ENCODE data around the gene HEATR5A. TPM values are rescaled to one million over a fixed set of nuclear protein-coding genes. Genes with fewer than 3 reads are reported as not detected.

The HEATR5A gene
- total and polyA plus RNA-seq, 2 experiments from 2014 or later: 25.8 to 32.5 TPM

DNA sequence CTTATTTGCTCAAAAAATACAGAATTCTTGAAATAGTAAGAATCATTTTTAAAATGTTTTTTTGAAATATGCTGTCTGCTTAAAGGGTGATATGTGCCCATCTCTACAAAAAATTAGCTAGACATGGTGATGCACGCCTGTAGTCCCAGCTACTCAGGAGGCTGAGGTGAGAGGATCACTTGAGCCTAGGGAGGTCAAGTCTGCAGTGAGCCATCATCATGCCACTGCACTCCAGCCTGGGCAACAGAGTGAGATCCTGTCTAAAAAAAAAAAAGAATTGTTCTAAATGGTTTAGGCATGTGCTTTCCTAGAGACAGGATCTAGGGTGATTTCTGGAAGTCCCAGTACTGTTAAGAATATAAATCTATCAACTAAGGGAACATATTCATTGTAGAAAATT, 137.2 kb downstream of the HEATR5A start:
- no peak overlapping the region for H2AFZ ChIP-seq
- H3K4me1 ChIP-seq (ENCODE audit: insufficient read depth): no peaks in the 10 kb centered on the region
- H3K9me3 Mint-ChIP-seq: peaks cover 57% of the 10 kb centered on the region
- no peaks in the 10 kb centered on the region for H3F3A ChIP-seq (replicated peaks; ENCODE audit: low read depth)
- peaks cover 4% of the 10 kb centered on the region for H3K27me3 Mint-ChIP-seq (ENCODE audit: insufficient read depth, low read depth, poor library complexity)
- DNase-seq (ENCODE audit: low spot score) (no peak), ATAC-seq (no peak)
- no peaks in the 10 kb centered on the region for H3K9me2 ChIP-seq (ENCODE audit: insufficient read depth)
- no peaks in the 10 kb centered on the region for H4K20me1 ChIP-seq (replicated peaks; ENCODE audit: insufficient read depth)
- H3K4me3 ChIP-seq: no peak overlapping the region
- no peaks in the 10 kb centered on the region for H3K79me2 ChIP-seq (replicated peaks; ENCODE audit: insufficient read depth)
- TF ChIP-seq, protein P1, sequence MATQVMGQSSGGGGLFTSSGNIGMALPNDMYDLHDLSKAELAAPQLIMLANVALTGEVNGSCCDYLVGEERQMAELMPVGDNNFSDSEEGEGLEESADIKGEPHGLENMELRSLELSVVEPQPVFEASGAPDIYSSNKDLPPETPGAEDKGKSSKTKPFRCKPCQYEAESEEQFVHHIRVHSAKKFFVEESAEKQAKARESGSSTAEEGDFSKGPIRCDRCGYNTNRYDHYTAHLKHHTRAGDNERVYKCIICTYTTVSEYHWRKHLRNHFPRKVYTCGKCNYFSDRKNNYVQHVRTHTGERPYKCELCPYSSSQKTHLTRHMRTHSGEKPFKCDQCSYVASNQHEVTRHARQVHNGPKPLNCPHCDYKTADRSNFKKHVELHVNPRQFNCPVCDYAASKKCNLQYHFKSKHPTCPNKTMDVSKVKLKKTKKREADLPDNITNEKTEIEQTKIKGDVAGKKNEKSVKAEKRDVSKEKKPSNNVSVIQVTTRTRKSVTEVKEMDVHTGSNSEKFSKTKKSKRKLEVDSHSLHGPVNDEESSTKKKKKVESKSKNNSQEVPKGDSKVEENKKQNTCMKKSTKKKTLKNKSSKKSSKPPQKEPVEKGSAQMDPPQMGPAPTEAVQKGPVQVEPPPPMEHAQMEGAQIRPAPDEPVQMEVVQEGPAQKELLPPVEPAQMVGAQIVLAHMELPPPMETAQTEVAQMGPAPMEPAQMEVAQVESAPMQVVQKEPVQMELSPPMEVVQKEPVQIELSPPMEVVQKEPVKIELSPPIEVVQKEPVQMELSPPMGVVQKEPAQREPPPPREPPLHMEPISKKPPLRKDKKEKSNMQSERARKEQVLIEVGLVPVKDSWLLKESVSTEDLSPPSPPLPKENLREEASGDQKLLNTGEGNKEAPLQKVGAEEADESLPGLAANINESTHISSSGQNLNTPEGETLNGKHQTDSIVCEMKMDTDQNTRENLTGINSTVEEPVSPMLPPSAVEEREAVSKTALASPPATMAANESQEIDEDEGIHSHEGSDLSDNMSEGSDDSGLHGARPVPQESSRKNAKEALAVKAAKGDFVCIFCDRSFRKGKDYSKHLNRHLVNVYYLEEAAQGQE (IDR thresholded peaks at IDR 0.05; ENCODE audit: unreplicated experiment): no peak
- TF ChIP-seq EZH2 (IDR thresholded peaks at IDR 0.05; ENCODE audit: low read depth, unreplicated experiment): no peak
- no peak for TF ChIP-seq CREB1 (CRISPR knock-in tag; IDR thresholded peaks at IDR 0.05; ENCODE audit: low read depth)
- TF ChIP-seq POLR2AphosphoS5 (IDR thresholded peaks at IDR 0.05; ENCODE audit: low read depth): no peak
- TF ChIP-seq, protein P2, sequence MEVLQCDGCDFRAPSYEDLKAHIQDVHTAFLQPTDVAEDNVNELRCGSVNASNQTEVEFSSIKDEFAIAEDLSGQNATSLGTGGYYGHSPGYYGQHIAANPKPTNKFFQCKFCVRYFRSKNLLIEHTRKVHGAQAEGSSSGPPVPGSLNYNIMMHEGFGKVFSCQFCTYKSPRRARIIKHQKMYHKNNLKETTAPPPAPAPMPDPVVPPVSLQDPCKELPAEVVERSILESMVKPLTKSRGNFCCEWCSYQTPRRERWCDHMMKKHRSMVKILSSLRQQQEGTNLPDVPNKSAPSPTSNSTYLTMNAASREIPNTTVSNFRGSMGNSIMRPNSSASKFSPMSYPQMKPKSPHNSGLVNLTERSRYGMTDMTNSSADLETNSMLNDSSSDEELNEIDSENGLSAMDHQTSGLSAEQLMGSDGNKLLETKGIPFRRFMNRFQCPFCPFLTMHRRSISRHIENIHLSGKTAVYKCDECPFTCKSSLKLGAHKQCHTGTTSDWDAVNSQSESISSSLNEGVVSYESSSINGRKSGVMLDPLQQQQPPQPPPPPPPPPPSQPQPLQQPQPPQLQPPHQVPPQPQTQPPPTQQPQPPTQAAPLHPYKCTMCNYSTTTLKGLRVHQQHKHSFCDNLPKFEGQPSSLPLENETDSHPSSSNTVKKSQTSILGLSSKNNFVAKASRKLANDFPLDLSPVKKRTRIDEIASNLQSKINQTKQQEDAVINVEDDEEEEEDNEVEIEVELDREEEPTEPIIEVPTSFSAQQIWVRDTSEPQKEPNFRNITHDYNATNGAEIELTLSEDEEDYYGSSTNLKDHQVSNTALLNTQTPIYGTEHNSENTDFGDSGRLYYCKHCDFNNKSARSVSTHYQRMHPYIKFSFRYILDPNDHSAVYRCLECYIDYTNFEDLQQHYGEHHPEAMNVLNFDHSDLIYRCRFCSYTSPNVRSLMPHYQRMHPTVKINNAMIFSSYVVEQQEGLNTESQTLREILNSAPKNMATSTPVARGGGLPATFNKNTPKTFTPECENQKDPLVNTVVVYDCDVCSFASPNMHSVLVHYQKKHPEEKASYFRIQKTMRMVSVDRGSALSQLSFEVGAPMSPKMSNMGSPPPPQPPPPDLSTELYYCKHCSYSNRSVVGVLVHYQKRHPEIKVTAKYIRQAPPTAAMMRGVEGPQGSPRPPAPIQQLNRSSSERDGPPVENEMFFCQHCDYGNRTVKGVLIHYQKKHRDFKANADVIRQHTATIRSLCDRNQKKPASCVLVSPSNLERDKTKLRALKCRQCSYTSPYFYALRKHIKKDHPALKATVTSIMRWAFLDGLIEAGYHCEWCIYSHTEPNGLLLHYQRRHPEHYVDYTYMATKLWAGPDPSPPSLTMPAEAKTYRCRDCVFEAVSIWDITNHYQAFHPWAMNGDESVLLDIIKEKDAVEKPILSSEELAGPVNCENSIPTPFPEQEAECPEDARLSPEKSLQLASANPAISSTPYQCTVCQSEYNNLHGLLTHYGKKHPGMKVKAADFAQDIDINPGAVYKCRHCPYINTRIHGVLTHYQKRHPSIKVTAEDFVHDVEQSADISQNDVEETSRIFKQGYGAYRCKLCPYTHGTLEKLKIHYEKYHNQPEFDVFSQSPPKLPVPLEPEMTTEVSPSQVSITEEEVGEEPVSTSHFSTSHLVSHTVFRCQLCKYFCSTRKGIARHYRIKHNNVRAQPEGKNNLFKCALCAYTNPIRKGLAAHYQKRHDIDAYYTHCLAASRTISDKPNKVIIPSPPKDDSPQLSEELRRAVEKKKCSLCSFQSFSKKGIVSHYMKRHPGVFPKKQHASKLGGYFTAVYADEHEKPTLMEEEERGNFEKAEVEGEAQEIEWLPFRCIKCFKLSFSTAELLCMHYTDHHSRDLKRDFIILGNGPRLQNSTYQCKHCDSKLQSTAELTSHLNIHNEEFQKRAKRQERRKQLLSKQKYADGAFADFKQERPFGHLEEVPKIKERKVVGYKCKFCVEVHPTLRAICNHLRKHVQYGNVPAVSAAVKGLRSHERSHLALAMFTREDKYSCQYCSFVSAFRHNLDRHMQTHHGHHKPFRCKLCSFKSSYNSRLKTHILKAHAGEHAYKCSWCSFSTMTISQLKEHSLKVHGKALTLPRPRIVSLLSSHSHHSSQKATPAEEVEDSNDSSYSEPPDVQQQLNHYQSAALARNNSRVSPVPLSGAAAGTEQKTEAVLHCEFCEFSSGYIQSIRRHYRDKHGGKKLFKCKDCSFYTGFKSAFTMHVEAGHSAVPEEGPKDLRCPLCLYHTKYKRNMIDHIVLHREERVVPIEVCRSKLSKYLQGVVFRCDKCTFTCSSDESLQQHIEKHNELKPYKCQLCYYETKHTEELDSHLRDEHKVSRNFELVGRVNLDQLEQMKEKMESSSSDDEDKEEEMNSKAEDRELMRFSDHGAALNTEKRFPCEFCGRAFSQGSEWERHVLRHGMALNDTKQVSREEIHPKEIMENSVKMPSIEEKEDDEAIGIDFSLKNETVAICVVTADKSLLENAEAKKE (CRISPR knock-in tag; IDR thresholded peaks at IDR 0.05): no peak
- TF ChIP-seq, protein P3, sequence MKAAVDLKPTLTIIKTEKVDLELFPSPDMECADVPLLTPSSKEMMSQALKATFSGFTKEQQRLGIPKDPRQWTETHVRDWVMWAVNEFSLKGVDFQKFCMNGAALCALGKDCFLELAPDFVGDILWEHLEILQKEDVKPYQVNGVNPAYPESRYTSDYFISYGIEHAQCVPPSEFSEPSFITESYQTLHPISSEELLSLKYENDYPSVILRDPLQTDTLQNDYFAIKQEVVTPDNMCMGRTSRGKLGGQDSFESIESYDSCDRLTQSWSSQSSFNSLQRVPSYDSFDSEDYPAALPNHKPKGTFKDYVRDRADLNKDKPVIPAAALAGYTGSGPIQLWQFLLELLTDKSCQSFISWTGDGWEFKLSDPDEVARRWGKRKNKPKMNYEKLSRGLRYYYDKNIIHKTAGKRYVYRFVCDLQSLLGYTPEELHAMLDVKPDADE (IDR thresholded peaks at IDR 0.05): no peak
- TF ChIP-seq, protein P4, sequence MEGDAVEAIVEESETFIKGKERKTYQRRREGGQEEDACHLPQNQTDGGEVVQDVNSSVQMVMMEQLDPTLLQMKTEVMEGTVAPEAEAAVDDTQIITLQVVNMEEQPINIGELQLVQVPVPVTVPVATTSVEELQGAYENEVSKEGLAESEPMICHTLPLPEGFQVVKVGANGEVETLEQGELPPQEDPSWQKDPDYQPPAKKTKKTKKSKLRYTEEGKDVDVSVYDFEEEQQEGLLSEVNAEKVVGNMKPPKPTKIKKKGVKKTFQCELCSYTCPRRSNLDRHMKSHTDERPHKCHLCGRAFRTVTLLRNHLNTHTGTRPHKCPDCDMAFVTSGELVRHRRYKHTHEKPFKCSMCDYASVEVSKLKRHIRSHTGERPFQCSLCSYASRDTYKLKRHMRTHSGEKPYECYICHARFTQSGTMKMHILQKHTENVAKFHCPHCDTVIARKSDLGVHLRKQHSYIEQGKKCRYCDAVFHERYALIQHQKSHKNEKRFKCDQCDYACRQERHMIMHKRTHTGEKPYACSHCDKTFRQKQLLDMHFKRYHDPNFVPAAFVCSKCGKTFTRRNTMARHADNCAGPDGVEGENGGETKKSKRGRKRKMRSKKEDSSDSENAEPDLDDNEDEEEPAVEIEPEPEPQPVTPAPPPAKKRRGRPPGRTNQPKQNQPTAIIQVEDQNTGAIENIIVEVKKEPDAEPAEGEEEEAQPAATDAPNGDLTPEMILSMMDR (conservative IDR thresholded peaks at IDR 0.05; ENCODE audit: low read depth in 2 of 2): no peak
- TF ChIP-seq ZNF114 (CRISPR knock-in tag; IDR thresholded peaks at IDR 0.05): no peak
- TF ChIP-seq ZNF331 (CRISPR knock-in tag; IDR thresholded peaks at IDR 0.05; ENCODE audit: low read depth): no peak
- no peak for TF ChIP-seq NANOG (IDR thresholded peaks at IDR 0.05; ENCODE audit: borderline replicate concordance)
- no peak for TF ChIP-seq STAT1 (IDR thresholded peaks at IDR 0.05; ENCODE audit: unreplicated experiment)
- no peak overlapping the region for H3K4me2 ChIP-seq
- H3K27ac ChIP-seq (ENCODE audit: low read depth): no peak overlapping the region
- H3K27me3 ChIP-seq (ENCODE audit: insufficient read depth): no peaks in the 10 kb centered on the region
- no peak overlapping the region for H3K27ac Mint-ChIP-seq
- no peaks in the 10 kb centered on the region for H3K36me3 ChIP-seq (ENCODE audit: insufficient read depth)
- peaks cover 38% of the 10 kb centered on the region for H3K36me3 Mint-ChIP-seq (ENCODE audit: low read depth)
- H3K4me3 Mint-ChIP-seq: no peak overlapping the region
- H3K4me1 Mint-ChIP-seq: no peaks in the 10 kb centered on the region

Data from GM23338 (cell line).